Activated CD8-positive, alpha-beta memory T cell treated with anti-CD3 and anti-CD28 coated beads, Interleukin-2, amount 50 U/mL, for 48 hours (primary cell): ENCODE results near the gene CYP4F11.
"Not testable (repeated sequence)": the region's sequence is repeated elsewhere in the genome, so short reads cannot be mapped to it uniquely, and the experiment has no call there.

Experiments used
- DNase-seq: peaks from one replicate; pipeline ENCODE4 v3.0.0-alpha.2; 2020

Gene CYP4F11

GRCh38 chr19:15922021-15922420 lies 12.3 kb downstream of the CYP4F11 start:
- DNase-seq, result no peak

GRCh38 chr19:15919243-15919642 lies 15.1 kb downstream of the CYP4F11 start:
- DNase-seq, result no peak

- no peak for DNase-seq
These were observed 19.2 kb downstream of the CYP4F11 start for GRCh38 chr19:15915109-15915508.

GRCh38 chr19:15913830-15914229 lies 20.5 kb downstream of the CYP4F11 start:
- no peak for DNase-seq

GRCh38 chr19:15913384-15913783 lies 20.9 kb downstream of the CYP4F11 start:
- DNase-seq, result no peak

GRCh38 chr19:15911599-15912235 lies 22.6 kb downstream of the CYP4F11 start:
- DNase-seq, result no peak

- no peak for DNase-seq
These were observed 29.3 kb downstream of the CYP4F11 start for GRCh38 chr19:15905026-15905425.

GRCh38 chr19:15902898-15903297 lies 31.4 kb downstream of the CYP4F11 start:
- not testable (repeated sequence) for DNase-seq

- no peak for DNase-seq
These were observed 32.1 kb downstream of the CYP4F11 start for GRCh38 chr19:15902254-15902653.

GRCh38 chr19:15900504-15900903 lies 33.8 kb downstream of the CYP4F11 start:
- no peak for DNase-seq

GRCh38 chr19:15900032-15900431 lies 34.3 kb downstream of the CYP4F11 start:
- not testable (repeated sequence) for DNase-seq

GRCh38 chr19:15899561-15899960 lies 34.8 kb downstream of the CYP4F11 start:
- not testable (repeated sequence) for DNase-seq

GRCh38 chr19:15897738-15898276 lies 36.5 kb downstream of the CYP4F11 start, which contains the start of gene CYP4F2:
Gene CYP4F2 (minus strand): TSS chr19:15898074. CDS start chr19:15897611, 463 bp downstream.
- DNase-seq, result no peak

- no peak for DNase-seq
These were observed 37.1 kb downstream of the CYP4F11 start for GRCh38 chr19:15897026-15897737.

- DNase-seq, result no peak
These were observed 38.4 kb downstream of the CYP4F11 start for GRCh38 chr19:15895876-15896430.

- DNase-seq, result no peak
These were observed 40.0 kb downstream of the CYP4F11 start for GRCh38 chr19:15894359-15894758.

- no peak for DNase-seq
These were observed 40.9 kb downstream of the CYP4F11 start for GRCh38 chr19:15893477-15893876.

GRCh38 chr19:15892012-15892411 lies 42.3 kb downstream of the CYP4F11 start:
- no peak for DNase-seq

GRCh38 chr19:15891434-15891833 lies 42.9 kb downstream of the CYP4F11 start:
- DNase-seq, result no peak

- DNase-seq, result not testable (repeated sequence)
These were observed 45.0 kb downstream of the CYP4F11 start for GRCh38 chr19:15889339-15889738.

- no peak for DNase-seq
These were observed 48.4 kb downstream of the CYP4F11 start for GRCh38 chr19:15885919-15886318.

GRCh38 chr19:15885167-15885566 lies 49.2 kb downstream of the CYP4F11 start:
- DNase-seq, result no peak

GRCh38 chr19:15883329-15883728 lies 51.0 kb downstream of the CYP4F11 start:
- not testable (repeated sequence) for DNase-seq
